ENCODE results near the gene HNRNPUL1.

DNA sequence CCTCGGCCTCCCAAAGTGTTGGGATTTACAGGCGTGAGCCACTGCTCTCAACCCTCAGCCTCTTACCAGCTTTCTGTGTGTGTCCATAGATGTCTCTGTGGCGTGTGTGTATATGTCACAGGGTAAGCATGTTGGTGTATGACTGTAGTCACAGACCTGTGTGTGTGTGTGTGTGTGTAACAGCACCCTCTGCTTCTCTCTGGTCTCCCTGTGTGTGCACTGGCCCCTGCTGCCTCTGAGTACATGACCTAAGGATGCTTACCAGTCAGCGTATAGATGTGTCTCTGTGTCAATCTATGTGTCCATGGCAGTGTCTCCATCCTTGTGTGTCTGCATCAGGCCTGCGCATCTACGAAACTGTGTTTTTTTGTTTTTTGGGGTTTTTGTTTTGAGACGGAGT, 39.5 kb upstream of the HNRNPUL1 start:
- TF ChIP-seq, protein P1, sequence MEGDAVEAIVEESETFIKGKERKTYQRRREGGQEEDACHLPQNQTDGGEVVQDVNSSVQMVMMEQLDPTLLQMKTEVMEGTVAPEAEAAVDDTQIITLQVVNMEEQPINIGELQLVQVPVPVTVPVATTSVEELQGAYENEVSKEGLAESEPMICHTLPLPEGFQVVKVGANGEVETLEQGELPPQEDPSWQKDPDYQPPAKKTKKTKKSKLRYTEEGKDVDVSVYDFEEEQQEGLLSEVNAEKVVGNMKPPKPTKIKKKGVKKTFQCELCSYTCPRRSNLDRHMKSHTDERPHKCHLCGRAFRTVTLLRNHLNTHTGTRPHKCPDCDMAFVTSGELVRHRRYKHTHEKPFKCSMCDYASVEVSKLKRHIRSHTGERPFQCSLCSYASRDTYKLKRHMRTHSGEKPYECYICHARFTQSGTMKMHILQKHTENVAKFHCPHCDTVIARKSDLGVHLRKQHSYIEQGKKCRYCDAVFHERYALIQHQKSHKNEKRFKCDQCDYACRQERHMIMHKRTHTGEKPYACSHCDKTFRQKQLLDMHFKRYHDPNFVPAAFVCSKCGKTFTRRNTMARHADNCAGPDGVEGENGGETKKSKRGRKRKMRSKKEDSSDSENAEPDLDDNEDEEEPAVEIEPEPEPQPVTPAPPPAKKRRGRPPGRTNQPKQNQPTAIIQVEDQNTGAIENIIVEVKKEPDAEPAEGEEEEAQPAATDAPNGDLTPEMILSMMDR (IDR thresholded peaks at IDR 0.05): no peak
- TF ChIP-seq POLR2A (IDR thresholded peaks at IDR 0.05): no peak
